ENCODE data around the gene RPS4Y2.

GRCh38 chrY:20740609-20741008 lies 15.3 kb upstream of the RPS4Y2 start:
- TF ChIP-seq CTCF (conservative IDR thresholded peaks at IDR 0.05; ENCODE audit: low read length), result peak; percentile 63
- no peak for TF ChIP-seq EZH2phosphoT487 (IDR thresholded peaks at IDR 0.05; ENCODE audit: borderline replicate concordance, low read depth, low read length)
